Measurements from ENCODE around the gene ECSCR. TPM values are rescaled to one million over a fixed set of nuclear protein-coding genes. Genes with fewer than 3 reads are reported as not detected.

Gene ECSCR
- polyA plus RNA-seq, 1 donor: 21.6 TPM

GRCh38 chr5:139401546-139401945 lies 61.0 kb downstream of the ECSCR start:
- no CpG with 5 or more reads among the region's 10 CpGs for WGBS (ENCODE audit: insufficient coverage, low lambda C conversion rate)
- H3K36me3 ChIP-seq (ENCODE audit: control insufficient read depth, insufficient read depth, low read length): peaks cover 2% of the 10 kb centered on the region
- H3K27me3 ChIP-seq (ENCODE audit: control insufficient read depth, insufficient read depth, low read length): no peaks in the 10 kb centered on the region
- DNase-seq: no peak
- H3K9me3 ChIP-seq (ENCODE audit: control insufficient read depth, low read depth, low read length): no peaks in the 10 kb centered on the region
- no peak overlapping the region for H3K27ac ChIP-seq (ENCODE audit: low read length)
- H3K4me3 ChIP-seq (ENCODE audit: low read length): no peak overlapping the region
- peaks cover 12% of the 10 kb centered on the region for H3K4me1 ChIP-seq (ENCODE audit: control insufficient read depth, insufficient read depth, low read length)

DNA sequence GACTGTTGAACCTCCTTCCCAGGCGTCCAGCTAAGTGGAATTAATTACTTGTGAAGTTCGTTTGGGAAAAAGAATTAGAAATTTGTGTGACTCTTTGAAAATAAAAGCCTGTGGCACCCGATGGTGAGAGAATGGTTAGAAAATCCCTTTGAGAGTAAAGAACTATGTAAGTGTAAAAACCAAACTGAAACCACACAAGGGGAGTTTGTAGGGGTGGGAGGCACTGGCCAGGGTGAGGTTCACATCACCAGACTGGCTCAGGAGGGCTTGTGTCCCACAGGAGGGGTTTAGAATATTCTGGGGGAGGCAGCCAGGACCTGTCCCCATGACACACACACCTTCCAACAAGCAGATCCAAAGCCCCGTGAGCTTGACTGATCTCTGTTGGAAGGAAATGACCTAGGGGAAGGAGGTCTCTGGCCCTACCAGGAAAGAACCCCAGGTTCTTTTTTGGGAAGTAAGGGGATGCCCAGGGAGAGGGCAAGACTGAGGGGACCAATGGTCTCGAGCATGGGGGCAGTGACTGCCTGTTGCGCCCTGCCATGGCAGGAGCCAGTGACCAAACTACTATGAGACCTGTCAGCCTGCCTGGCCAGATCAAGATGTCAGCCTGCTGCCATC lies 62.9 kb downstream of the ECSCR start:
- Histone ChIP-seq H3K4me1 (ENCODE audit: control insufficient read depth, insufficient read depth, low read length) (peaks cover 9% of the 10 kb centered on the region), H3K27me3 (ENCODE audit: control insufficient read depth, insufficient read depth, low read length) (peaks cover 15% of the 10 kb centered on the region), H3K27ac (ENCODE audit: low read length) (no peak overlapping the region), H3K4me3 (ENCODE audit: low read length) (no peak overlapping the region), H3K9me3 (ENCODE audit: control insufficient read depth, low read depth, low read length) (no peaks in the 10 kb centered on the region), H3K36me3 (ENCODE audit: control insufficient read depth, insufficient read depth, low read length) (peaks cover 2% of the 10 kb centered on the region)
- WGBS (ENCODE audit: insufficient coverage, low lambda C conversion rate): 90% methylated on average over 2 of the region's 6 CpGs
- no peak for DNase-seq

Other genes with a start within 250 kb of the ECSCR start
- gene MATR3, start 169.0 kb downstream of the ECSCR start, polyA plus RNA-seq: 320 TPM
- 79.9 TPM for gene PAIP2, start 120.9 kb downstream of the ECSCR start, polyA plus RNA-seq
- 49.8 TPM for gene SLC23A1, start 79.4 kb downstream of the ECSCR start, polyA plus RNA-seq
- gene MZB1, start 72.8 kb downstream of the ECSCR start, polyA plus RNA-seq: 1.3 TPM
- gene PROB1, start 67.6 kb downstream of the ECSCR start, polyA plus RNA-seq: 2.1 TPM
- 11.3 TPM for gene SPATA24, start 58.7 kb downstream of the ECSCR start, polyA plus RNA-seq
- gene DNAJC18, start 23.2 kb downstream of the ECSCR start, polyA plus RNA-seq: 8.7 TPM
- gene SMIM33, start 8.3 kb upstream of the ECSCR start, polyA plus RNA-seq: not detected
- 19.6 TPM for gene STING1, start 20.0 kb upstream of the ECSCR start, polyA plus RNA-seq
- 125 TPM for gene UBE2D2, start 98.6 kb upstream of the ECSCR start, polyA plus RNA-seq
- gene CXXC5, start 185.6 kb upstream of the ECSCR start, polyA plus RNA-seq: 70.3 TPM

All from large intestine (tissue), 3 donors.